HepG2 (cell line): ENCODE data around the gene RBM47. TPM values are rescaled to one million over a fixed set of nuclear protein-coding genes. Genes with fewer than 3 reads are reported as not detected.

Source experiments
- ATAC-seq: fragments of 200-7000 bp; cut with Tn5 transposase; 3 replicates; pipeline ENCODE4 v1.9.1; 2020; ENCODE audit warnings: mild to moderate bottlenecking, moderate library complexity
- BruUV-seq: library from RNA; stranded (reverse); fragments of 400-500 nt; replicated peaks from 2 replicates; lab custom pipeline; 2021; lab: Mats Ljungman, UMichigan
- CTCF ChIA-PET: fragments of 300-600 bp; formaldehyde crosslinking; extraction: SDS; loops from one replicate; lab custom pipeline; 2021; ENCODE audit warnings: low total read pairs, inconsistent platforms, low intra/inter-chr PET ratio; lab: Yijun Ruan, JAX
- POLR2A ChIA-PET: fragments of 350-600 bp; sonication (Branson Sonifier 250); formaldehyde crosslinking; loops from one replicate; lab custom pipeline; 2020; ENCODE audit warnings: antibody characterized with exemption, inconsistent platforms; lab: Yijun Ruan, JAX
- DNase-seq: peaks from one replicate; pipeline ENCODE4 v3.0.0-alpha.2; 2015; ENCODE audit warnings: low spot score
- FAIRE-seq: peaks from 3 replicates; lab custom pipeline; 2011; peaks lifted over from hg19 to GRCh38; lab: Jason Lieb, UNC
- H2AFZ ChIP-seq: one replicate; pipeline ENCODE4 v1.6.1; 2011; ENCODE audit warnings: low read length, inconsistent platforms
- H3K27ac ChIP-seq: fragments of 300-600 bp; 3 replicates; pipeline ENCODE4 v1.8.0; 2011; ENCODE audit warnings: mixed run types, mild to moderate bottlenecking, mixed read lengths, low read length, inconsistent platforms; ENCODE audit not compliant: insufficient read depth; ENCODE audit errors: extremely low read length
- H3K27me3 ChIP-seq, 2 experiments: fragments of 200-600 bp in 1 of 2; 2 replicates in 1 of 2; 3 replicates in 1 of 2; pipeline versions ENCODE4 v1.6.0 to v1.8.0; 2011; ENCODE audit warnings: low read length in 2 of 2, mild to moderate bottlenecking in 2 of 2, moderate library complexity in 2 of 2, inconsistent platforms in 1 of 2; ENCODE audit not compliant: insufficient read depth in 2 of 2, control insufficient read depth in 1 of 2
- H3K36me3 ChIP-seq, 2 experiments: fragments of 200-600 bp in 1 of 2; replicated peaks in 1 of 2; 2 replicates in 1 of 2; 3 replicates in 1 of 2; pipeline versions ENCODE4 v1.5.1 to v1.8.0; 2011; ENCODE audit warnings: low read length in 2 of 2, inconsistent platforms in 1 of 2; ENCODE audit not compliant: insufficient read depth in 2 of 2, control insufficient read depth in 1 of 2
- H3K4me1 ChIP-seq: 2 replicates; pipeline ENCODE4 v1.5.1; 2012; ENCODE audit warnings: low read length, inconsistent platforms; ENCODE audit not compliant: insufficient read depth
- H3K4me2 ChIP-seq: 2 replicates; pipeline ENCODE4 v1.6.0; 2011; ENCODE audit warnings: low read depth, low read length, inconsistent platforms
- H3K4me3 ChIP-seq, 3 experiments: fragments of 200-600 bp in 1 of 3; sonication (generic), shearing (Covaris generic) in 1 of 3; replicated peaks in 1 of 3; 2 replicates each; pipeline ENCODE4 v1.5.1; 2011 to 2016; ENCODE audit warnings: low read length in 3 of 3, inconsistent platforms in 2 of 3, low read depth in 2 of 3, mild to moderate bottlenecking in 2 of 3, control low read depth in 1 of 3, mixed read lengths in 1 of 3; ENCODE audit not compliant: insufficient read depth in 1 of 3
- H3K79me2 ChIP-seq: one replicate; pipeline ENCODE4 v1.6.1; 2011; ENCODE audit warnings: low read length, inconsistent platforms; ENCODE audit not compliant: insufficient read depth
- H3K9ac ChIP-seq: 2 replicates; pipeline ENCODE4 v1.6.0; 2011; ENCODE audit warnings: mild to moderate bottlenecking, low read depth, low read length, inconsistent platforms; ENCODE audit not compliant: insufficient read depth
- H3K9me3 ChIP-seq: 2 replicates; pipeline ENCODE4 v1.5.1; 2012; ENCODE audit warnings: mild to moderate bottlenecking, low read length
- H4K20me1 ChIP-seq: 2 replicates; pipeline ENCODE4 v1.6.0; 2011; ENCODE audit warnings: inconsistent platforms, mild to moderate bottlenecking, low read length, moderate library complexity; ENCODE audit not compliant: insufficient read depth
- ASH2L ChIP-seq: fragments of 300-600, 200-600 bp; sonication (generic); IDR thresholded peaks from 2 replicates; pipeline ENCODE4 v1.7.0; 2017; ENCODE audit warnings: low read depth, mild to moderate bottlenecking, moderate library complexity, mixed read lengths, low read length; ENCODE audit not compliant: insufficient read length
- ELF3 ChIP-seq: IDR thresholded peaks from 2 replicates; pipeline ENCODE4 v1.6.1; 2016; ENCODE audit warnings: missing genetic modification reagents, missing compliant biosample characterization
- HDAC6 ChIP-seq: fragments of 200-600 bp; sonication (generic); IDR thresholded peaks from 2 replicates; pipeline ENCODE4 v1.7.0; 2017; ENCODE audit warnings: mild to moderate bottlenecking, antibody characterized with exemption, low read length, low read depth
- JUNB ChIP-seq: sonication (generic); formaldehyde crosslinking; IDR thresholded peaks from 2 replicates; pipeline ENCODE4 v1.8.0; 2022; ENCODE audit warnings: missing genetic modification reagents, mild to moderate bottlenecking, borderline replicate concordance
- KMT2A ChIP-seq: sonication (generic); formaldehyde crosslinking; IDR thresholded peaks from 2 replicates; pipeline ENCODE4 v1.4.0; 2020; ENCODE audit warnings: missing genetic modification reagents
- NR2F6 ChIP-seq, 2 experiments: IDR thresholded peaks; 2 replicates each; pipeline ENCODE4 v1.6.1; 2016; ENCODE audit warnings: antibody characterized with exemption in 1 of 2, mild to moderate bottlenecking in 1 of 2
- RCOR2 ChIP-seq: IDR thresholded peaks from 2 replicates; pipeline ENCODE4 v1.6.1; 2016; ENCODE audit warnings: missing biosample characterization, missing genetic modification reagents
- REPIN1 ChIP-seq: sonication (generic); formaldehyde crosslinking; IDR thresholded peaks from 2 replicates; pipeline ENCODE4 v1.8.0; 2022; ENCODE audit warnings: missing genetic modification reagents, low read depth, mild to moderate bottlenecking, borderline replicate concordance
- SMAD9 ChIP-seq: sonication (generic); formaldehyde crosslinking; IDR thresholded peaks from 2 replicates; pipeline ENCODE4 v1.5.1; 2020; ENCODE audit warnings: mild to moderate bottlenecking, missing genetic modification reagents
- SRSF4 ChIP-seq: fragments of 200-400 bp; formaldehyde crosslinking; IDR thresholded peaks from one replicate; pipeline ENCODE4 v1.6.1; 2018; ENCODE audit warnings: mild to moderate bottlenecking, low read depth, low read length, moderate library complexity; ENCODE audit not compliant: poor library complexity, severe bottlenecking
- ZFP82 ChIP-seq: sonication (generic); formaldehyde crosslinking; IDR thresholded peaks from 2 replicates; pipeline ENCODE4 v1.5.1; 2020; ENCODE audit warnings: mild to moderate bottlenecking, missing genetic modification reagents, borderline replicate concordance
- ZNF441 ChIP-seq: sonication (generic); formaldehyde crosslinking; IDR thresholded peaks from 2 replicates; pipeline ENCODE4 v1.7.0; 2021; ENCODE audit warnings: missing genetic modification reagents, borderline replicate concordance
- WGBS: methylation state at CpG from one replicate; pipeline ENCODE4 v1.1.6; 2017; ENCODE audit warnings: low lambda C conversion rate; 5-methylcytosine and 5-hydroxymethylcytosine counted together
- in situ Hi-C: cut with HindIII; loops from 2 replicates; pipeline ENCODE4 v1.10.0; 2017; ENCODE audit warnings: low pct_unique_long_range_greater_than_20kb; ENCODE audit not compliant: extremely low pct_ligation_motif_present
- intact Hi-C: fragments of 100-400 bp; cut with micrococcal nuclease; formaldehyde crosslinking; loops from one replicate; pipeline ENCODE4 v1.10.0; 2022; ENCODE audit not compliant: unreplicated experiment
- polyA plus RNA-seq, 8 experiments: library from polyadenylated mRNA; depleted of rRNA in 3 of 8; stranded (reverse) in 7 of 8; unstranded in 1 of 8; fragments of >200 nt; fragmentation: Illumina TruSeq in 4 of 8; extraction: Trizol in 4 of 8; gene quantifications; 2 replicates each; pipeline versions ENCODE4 v1.2.1 to v1.2.3, GENCODE V29; 2011 to 2016; ENCODE audit warnings: low read depth in 4 of 8, missing spikeins in 1 of 8, mixed read lengths in 1 of 8; ENCODE audit not compliant: insufficient read depth in 1 of 8
- total RNA-seq, 5 experiments: library from RNA; depleted of rRNA; stranded (reverse); fragments of >200 nt; fragmentation: Illumina TruSeq; extraction: Trizol; gene quantifications; 2 replicates each; pipeline ENCODE4 v1.2.3, GENCODE V29; 2016; ENCODE audit warnings: low read depth in 1 of 5
- TF ChIP-seq, protein P1 (sequence below): sonication (generic); formaldehyde crosslinking; IDR thresholded peaks from 2 replicates; pipeline ENCODE4 v1.4.0; 2020; ENCODE audit warnings: mild to moderate bottlenecking, missing genetic modification reagents
- TF ChIP-seq, protein P2 (sequence below): sonication (generic); formaldehyde crosslinking; IDR thresholded peaks from 2 replicates; pipeline ENCODE4 v1.5.0; 2020; ENCODE audit warnings: mild to moderate bottlenecking, low read depth, missing genetic modification reagents, borderline replicate concordance
- TF ChIP-seq, protein P3 (sequence below): sonication (generic); formaldehyde crosslinking; IDR thresholded peaks from 2 replicates; pipeline ENCODE4 v1.4.0; 2020; ENCODE audit warnings: missing genetic modification reagents, borderline replicate concordance

Gene RBM47
- total and polyA plus RNA-seq, 2 of the 13 experiments (the other 11 are each of a cell fraction or from before 2014, with no cell fraction given), result 1.2 to 2.5 TPM

DNA sequence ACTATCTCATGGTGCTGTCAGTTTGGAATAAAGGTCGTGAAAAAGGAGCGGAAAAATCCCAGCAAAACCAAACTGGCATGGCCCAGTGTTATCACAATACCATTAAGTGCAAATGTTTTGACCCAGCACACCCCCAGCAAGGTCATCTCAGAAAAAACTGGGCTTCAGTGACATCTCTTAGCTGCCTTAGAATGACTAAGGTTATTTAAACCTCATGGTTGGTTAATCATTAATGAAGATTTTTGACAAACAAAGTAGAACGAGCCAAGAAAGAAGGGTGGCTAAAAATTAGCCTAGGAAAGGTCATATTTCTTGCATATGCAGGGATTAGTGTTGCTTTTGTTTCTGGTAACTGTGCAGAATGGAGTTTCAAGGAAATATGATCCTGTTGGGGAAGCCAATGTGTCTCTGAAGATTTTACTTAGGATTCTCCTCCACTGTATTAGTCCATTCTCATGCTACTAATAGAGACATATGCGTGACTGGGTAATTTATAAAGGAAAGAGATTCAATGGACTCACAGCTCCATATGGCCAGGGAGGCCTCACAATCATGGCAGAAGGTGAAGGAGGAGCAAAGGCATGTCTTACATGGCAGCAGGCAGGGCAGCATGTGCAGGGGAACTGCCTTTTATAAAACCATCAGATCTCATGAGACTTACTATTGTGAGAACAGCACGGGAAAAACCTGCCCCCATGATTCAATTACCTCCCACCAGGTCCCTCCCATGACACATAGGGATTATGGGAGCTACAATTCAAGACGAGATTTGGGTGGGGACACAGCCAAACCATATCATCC is 211.0 kb downstream of the RBM47 start:
- peak; percentile 96 for DNase-seq
- peak overlapping the region; percentile 82 for H3K27ac ChIP-seq
- H3K4me1 ChIP-seq, result peaks cover 59% of the 10 kb centered on the region
- intact Hi-C loops, result loop anchor here (5.0 kb wide), 1 partner anchor 54 kb away; no protein-coding TSS in a partner anchor
- H3K4me3 ChIP-seq, result peak overlapping the region in 1 of 3 experiments; percentile 43; a peak in 2 of 6 replicates
- in situ Hi-C loops, result no loop called here
- H3K36me3 ChIP-seq, result no peaks in the 10 kb centered on the region
- ATAC-seq, result peak; percentile 91
- peak overlapping the region; percentile 72 for H3K4me2 ChIP-seq
- no peaks in the 10 kb centered on the region for H3K9me3 ChIP-seq
- peak overlapping the region; percentile 41; the same call in 1 of the 2 replicates for H3K9ac ChIP-seq
- POLR2A ChIA-PET, result interaction anchor here (0.7 to 1.7 kb wide), 7 partner anchors 13 to 361 kb away, joined by 3 to 13 read pairs (median 3); no protein-coding TSS in a partner anchor
- TSS peak; percentile 67 for BruUV-seq
- no peaks in the 10 kb centered on the region for H4K20me1 ChIP-seq
- no peaks in the 10 kb centered on the region for H3K27me3 ChIP-seq
- FAIRE-seq, result peak; percentile 97
- H3K79me2 ChIP-seq, result no peaks in the 10 kb centered on the region
- CTCF ChIA-PET, result no interaction called here
- H2AFZ ChIP-seq, result no peak overlapping the region
- 16% methylated on average over 5 of the region's 6 CpGs for WGBS
- TF ChIP-seq, protein P1, sequence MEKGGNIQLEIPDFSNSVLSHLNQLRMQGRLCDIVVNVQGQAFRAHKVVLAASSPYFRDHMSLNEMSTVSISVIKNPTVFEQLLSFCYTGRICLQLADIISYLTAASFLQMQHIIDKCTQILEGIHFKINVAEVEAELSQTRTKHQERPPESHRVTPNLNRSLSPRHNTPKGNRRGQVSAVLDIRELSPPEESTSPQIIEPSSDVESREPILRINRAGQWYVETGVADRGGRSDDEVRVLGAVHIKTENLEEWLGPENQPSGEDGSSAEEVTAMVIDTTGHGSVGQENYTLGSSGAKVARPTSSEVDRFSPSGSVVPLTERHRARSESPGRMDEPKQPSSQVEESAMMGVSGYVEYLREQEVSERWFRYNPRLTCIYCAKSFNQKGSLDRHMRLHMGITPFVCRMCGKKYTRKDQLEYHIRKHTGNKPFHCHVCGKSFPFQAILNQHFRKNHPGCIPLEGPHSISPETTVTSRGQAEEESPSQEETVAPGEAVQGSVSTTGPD (CRISPR knock-in tag), result 0 out of 2 replicates have a peak, but pooled peaks have one; percentile 32
- TF ChIP-seq SMAD9 (CRISPR knock-in tag) (no peak), REPIN1 (no peak), ZNF441 (CRISPR knock-in tag) (no peak), KMT2A (CRISPR knock-in tag) (no peak), NR2F6 (IDR thresholded peaks at IDR 0.05) (peak; percentile 91), NR2F6 (CRISPR knock-in tag; IDR thresholded peaks at IDR 0.05) (peak; percentile 91), ZFP82 (no peak), RCOR2 (0 out of 2 replicates have a peak, but pooled peaks have one; percentile 24), HDAC6 (no peak), JUNB (CRISPR knock-in tag) (no peak), SRSF4 (no peak), ELF3 (CRISPR knock-in tag) (peak; percentile 21; the same call in 1 of the 2 replicates), ASH2L (no peak)
- TF ChIP-seq, protein P2, sequence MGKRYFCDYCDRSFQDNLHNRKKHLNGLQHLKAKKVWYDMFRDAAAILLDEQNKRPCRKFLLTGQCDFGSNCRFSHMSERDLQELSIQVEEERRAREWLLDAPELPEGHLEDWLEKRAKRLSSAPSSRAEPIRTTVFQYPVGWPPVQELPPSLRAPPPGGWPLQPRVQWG (CRISPR knock-in tag), result no peak
- TF ChIP-seq, protein P3, sequence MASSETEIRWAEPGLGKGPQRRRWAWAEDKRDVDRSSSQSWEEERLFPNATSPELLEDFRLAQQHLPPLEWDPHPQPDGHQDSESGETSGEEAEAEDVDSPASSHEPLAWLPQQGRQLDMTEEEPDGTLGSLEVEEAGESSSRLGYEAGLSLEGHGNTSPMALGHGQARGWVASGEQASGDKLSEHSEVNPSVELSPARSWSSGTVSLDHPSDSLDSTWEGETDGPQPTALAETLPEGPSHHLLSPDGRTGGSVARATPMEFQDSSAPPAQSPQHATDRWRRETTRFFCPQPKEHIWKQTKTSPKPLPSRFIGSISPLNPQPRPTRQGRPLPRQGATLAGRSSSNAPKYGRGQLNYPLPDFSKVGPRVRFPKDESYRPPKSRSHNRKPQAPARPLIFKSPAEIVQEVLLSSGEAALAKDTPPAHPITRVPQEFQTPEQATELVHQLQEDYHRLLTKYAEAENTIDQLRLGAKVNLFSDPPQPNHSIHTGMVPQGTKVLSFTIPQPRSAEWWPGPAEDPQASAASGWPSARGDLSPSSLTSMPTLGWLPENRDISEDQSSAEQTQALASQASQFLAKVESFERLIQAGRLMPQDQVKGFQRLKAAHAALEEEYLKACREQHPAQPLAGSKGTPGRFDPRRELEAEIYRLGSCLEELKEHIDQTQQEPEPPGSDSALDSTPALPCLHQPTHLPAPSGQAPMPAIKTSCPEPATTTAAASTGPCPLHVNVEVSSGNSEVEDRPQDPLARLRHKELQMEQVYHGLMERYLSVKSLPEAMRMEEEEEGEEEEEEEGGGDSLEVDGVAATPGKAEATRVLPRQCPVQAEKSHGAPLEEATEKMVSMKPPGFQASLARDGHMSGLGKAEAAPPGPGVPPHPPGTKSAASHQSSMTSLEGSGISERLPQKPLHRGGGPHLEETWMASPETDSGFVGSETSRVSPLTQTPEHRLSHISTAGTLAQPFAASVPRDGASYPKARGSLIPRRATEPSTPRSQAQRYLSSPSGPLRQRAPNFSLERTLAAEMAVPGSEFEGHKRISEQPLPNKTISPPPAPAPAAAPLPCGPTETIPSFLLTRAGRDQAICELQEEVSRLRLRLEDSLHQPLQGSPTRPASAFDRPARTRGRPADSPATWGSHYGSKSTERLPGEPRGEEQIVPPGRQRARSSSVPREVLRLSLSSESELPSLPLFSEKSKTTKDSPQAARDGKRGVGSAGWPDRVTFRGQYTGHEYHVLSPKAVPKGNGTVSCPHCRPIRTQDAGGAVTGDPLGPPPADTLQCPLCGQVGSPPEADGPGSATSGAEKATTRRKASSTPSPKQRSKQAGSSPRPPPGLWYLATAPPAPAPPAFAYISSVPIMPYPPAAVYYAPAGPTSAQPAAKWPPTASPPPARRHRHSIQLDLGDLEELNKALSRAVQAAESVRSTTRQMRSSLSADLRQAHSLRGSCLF (CRISPR knock-in tag), result no peak
